Stimulated activated CD4-positive, alpha-beta T cell treated with anti-CD3 and anti-CD28 coated beads, Interleukin-1b, Interleukin-23, amount 100 ng/mL, for 1 hour (primary cell): Measurements from ENCODE around the gene GABARAP.

Experiments used
- DNase-seq, 2 donors: peaks; one replicate each; pipeline ENCODE4 v3.0.0-alpha.2; 2020; ENCODE audit warnings: low read depth in 2 of 2

The GABARAP gene

DNA sequence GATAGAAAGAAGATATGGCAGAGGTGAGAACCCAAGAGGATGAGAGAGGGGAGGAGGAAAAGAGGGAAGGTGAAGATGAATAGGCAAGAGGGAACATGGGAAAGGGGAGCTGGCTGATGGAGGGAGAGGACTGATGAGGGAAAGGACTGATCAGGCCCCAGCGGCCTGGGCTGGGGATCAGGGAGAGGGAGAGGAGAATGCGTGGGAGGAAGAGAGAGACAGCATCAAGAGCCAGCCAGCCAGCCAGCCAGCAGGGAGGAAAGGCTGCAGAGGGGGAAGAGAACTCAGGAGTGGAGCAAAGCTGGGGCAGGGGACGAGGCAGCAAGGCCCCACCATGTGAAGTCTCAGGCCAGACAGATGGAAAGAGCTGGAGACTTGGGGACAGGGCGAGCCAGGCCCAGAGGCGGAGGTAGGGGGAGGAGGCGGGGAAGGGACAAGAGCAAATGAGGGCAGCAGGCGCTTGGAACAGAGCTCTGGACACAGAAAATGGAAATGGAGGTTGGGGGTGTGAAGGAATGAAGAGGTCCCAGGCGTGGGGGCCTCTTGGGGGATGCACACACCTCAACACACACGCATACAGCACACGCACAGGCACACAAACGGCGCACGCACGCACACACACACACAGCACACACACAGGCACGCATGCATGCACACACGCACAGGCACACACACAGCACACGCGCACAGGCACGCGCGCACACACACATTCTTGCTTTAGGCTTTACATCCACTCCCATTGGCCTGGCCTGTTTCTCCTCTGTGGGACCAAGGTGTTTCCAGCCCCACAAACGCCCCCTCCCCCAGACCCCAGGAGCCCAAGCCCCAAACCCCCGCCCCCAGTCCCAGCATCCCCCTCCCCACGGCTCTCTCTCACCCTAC, 34.9 kb downstream of the GABARAP start:
- DNase-seq: no peak

DNA sequence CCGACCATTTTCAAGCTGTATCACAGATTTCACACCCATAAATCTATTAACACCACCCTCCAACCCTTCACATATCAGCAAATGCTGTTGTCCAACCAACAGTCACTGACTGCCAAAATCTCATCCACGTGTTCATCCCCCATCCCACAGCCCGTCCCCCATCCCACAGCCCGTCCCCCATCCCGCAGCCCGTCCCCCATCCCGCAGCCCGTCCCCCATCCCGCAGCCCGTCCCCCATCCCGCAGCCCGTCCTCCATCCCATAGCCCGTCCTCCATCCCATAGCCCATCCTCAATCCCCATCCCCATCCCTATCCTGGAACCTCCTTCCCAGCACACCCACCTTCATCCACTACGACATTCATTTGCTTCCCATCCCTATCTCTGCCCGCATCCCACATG, 36.7 kb downstream of the GABARAP start:
- DNase-seq: no peak

DNA sequence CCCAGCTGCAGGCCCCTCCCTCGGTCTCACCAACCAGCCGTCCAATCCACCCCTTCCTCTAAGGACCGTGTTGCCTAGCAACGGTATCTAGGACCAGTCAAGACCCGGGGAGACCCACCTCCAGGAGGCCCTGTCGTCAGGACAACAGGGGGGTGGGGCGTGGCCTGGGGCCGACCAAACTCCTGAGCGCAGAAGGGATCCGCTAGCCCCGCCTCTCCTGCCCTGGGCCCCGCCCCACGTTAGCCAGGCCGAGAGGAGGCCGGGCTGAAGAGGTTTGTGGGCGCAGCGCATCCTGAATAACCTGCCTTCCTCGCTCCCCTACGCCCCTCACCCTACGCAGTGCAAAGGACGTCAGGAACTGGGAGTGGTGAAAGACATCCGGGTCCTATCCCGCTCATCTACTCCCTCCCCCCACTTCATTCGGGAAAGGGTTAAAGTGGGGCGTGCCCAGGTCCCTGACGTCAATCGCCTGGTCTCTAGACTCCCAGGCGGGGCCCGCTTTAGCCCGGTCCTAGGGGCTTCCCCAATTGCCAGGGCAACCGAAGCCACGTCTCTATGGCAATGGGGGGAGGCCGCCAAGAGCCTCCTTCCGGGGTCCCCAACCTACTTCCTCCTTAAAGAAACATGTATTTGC, 37.3 kb downstream of the GABARAP start:
- DNase-seq: peak; percentile 76 to 87

DNA sequence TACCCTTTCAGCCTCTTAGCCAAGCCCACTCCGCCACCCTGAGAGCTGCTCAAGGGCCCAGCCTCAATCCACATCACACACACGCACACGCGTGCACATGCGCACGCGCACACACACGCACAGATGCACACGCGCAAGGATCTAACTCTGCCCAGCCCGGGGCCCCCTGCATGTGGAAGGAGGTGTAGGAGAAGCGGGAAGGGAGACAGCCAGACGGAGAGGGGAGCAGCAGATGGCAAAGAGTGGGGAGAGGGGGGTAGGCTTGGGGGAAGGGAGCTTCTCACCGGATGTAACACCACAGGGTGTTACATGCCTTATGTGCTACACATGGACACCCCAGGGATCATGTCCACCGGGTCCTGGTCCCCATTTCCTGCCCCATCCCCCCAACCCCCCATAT, 37.9 kb downstream of the GABARAP start:
- no peak for DNase-seq

DNA sequence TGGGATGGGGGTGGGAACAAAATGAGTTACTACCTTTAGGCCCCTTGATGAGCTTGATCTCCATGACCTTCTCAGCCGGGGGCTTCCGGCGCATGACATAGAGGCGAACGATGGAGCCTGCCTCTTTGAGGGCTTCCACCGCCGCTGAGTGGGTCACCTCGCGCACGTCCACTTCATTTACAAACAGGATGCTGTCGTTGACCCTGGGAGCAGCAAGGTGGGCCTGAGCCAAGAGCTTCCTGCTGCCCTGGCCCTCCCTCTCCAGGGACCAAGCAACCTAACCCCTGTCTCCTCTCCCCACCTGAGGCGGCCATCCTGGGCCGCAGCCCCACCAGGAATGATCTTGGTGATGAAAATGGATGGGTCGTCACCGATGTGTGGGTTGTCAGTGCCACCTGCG, 38.9 kb downstream of the GABARAP start:
- no peak for DNase-seq

DNA sequence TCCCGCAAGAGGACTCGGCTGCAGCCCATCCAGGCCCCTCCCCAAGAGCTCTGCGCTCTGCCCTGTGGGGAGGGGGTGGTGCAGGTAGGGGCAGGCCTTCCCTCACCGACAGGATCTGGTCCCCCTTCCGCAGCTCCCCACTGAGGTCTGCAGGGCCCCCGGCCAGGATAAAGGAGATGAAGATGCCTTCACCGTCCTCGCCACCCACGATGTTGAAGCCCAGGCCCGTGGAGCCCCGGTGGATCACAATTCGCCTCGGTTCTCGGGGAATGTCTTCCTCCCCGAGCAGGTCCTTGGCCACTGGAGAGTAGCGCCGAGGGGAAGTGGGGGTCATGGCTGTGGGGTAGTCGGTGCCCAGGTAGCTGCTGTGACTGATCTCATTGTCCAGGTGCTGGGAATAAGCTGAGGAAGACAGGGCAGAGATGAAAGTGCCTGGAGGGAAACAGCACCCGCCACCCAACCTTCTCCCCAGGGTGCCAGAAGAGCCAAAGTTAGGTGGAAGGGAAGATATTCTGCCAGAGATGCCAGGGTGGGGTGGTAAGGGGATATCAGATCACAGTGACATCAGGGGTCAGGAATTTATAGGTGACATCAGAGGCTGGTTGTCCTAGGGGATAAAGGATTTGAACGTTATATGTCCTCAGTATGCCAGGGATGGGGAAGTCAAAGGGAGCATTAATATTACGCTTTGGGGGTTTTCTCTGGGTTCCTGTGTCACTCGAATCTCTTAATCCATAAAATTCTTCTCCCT, 45.4 kb downstream of the GABARAP start:
- no peak for DNase-seq

DNA sequence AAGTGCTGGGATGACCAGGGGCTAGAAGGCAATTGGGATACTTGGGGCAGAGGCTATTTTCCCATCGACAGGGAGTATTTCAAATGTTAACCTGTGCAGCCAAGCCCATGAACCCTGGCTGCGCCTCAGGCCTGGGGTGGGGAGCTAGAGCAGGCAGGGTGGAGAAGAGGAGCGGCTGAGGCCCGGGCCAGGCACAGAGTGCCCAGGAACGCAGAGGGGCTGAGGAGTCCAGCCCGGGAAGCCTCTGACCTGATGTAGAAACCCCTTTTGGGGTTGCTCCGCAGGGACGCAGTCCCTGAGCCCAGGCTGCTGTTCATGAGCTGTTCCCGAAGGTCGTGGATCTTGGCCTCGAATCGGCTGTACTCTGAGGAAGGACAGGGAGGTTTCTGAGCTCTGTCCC, 46.3 kb downstream of the GABARAP start:
- no peak for DNase-seq

DNA sequence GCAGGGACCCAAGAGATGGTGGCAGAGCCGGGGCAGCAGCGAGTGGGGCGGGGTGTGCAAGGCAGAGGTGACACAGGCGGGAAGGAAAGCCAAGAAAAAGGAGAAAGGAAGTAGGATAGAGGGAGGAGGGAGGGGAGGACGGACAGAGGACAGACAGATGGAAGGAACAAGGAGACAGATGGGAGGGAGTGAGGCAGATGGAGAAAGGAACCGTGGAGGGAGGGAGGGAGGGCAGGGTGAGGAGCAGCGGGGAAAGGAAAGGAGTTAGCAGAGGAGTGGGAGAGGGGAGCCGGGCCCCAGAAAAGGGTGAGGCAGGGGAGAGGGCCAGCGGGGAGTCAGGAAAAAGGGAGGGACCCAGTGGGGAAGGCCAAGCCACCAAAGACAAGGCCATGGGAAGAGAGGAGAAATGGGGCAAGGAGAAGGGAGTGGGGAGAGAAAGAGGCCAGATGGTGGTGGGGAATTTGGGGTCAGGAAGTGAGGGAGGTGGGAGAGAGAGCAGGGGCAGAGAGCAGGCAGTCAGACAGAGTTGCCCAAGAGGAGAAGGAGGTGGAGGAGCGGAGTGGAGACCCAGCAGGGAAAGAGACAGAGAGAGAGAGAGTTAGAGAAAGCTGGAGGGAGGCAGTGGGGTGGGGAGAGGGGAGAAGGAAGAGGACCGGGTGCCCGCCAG, 49.8 kb downstream of the GABARAP start:
- DNase-seq: no peak

DNA sequence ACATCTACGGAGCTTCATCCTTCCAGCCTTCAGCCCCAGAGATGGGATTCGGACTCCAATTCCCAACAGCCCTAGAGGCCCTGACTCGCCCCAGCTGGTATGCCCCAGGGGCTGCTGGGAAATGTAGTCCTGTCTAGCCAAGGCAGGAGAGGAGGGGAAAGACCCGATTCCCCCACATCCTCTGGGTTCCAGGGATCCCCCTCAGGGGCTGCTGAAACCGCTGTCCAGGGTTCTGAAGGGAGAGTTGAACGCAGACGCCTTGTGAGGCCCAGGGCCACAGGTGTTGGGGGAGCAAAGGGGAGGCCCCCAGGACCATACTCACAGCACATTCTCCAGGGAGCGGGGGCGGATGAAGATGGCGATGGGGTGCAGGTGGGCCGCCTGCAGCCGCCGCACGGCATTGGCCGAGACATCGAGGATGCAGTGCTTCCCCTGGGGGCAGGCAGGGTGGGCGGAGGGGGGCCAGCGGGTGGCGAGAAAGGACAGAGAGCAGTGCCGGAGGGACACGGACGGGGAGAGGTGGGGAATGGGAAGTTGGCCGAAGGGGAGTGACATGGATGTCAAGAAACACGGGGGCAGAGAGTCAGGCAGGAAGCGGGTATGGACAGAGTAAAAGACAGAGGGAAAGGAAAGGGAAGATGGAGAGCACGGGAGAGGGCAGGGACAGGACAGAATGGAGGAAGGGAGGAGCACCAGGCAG, 50.5 kb downstream of the GABARAP start:
- no peak for DNase-seq

DNA sequence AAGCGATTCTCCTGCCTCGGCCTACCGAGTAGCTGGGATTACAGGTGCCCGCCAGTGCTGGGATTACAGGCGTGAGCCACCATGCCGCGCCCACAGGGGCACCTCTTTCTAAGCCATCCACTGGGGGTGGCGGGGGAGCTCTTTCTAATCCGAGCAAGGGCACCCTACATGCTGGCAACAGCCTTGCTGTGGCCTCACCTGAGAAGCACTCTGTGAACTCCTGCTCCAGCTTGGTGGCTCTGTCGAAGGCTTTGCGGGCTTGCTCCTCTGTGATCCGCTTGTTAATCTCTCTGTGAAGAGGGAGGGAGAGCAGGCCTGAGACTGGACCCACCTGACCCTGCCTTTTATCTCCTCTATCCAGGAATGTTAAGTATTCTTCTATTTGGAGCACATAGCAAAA, 51.2 kb downstream of the GABARAP start:
- no peak for DNase-seq

DNA sequence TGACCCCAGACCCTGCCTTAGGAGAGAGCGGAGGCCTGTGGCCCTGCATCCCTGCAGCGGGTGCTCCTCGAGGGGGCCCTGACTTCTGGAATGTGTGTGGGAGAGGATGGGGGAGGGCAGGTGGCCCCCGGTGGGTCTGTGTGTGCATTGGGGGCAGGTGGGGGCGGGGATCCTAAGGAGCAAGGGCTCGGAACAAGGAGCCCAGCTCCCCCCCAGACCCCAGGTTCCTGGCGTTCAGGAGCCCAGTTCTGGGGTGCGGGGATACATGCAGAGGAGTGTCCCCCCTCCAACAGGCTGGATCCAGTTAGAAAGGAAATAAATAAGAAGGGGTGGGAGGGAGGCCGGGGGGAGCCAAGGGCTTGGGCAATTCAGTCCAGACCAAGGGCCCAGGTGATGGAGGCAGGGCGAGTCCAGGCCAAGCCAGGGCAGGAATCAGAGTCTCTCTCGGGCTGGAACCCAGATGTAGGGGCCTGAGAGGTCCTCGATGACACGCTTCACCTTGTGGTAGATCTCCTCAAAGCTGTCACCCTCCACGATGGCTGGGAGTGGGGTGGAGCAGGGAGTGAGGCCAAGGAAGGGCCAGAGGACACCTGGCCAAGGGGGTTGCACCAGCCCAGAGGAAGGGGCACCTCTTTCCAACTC, 51.9 kb downstream of the GABARAP start:
- DNase-seq: no peak
